ENCODE measurements around the gene TACC3. TPM values are rescaled to one million over a fixed set of nuclear protein-coding genes. Genes with fewer than 3 reads are reported as not detected.

Gene TACC3
- total RNA-seq, 6 experiments from 2014 or later: 44.2 to 95.3 (median 93.3) TPM

GRCh38 chr4:1745697-1746096 lies 24.4 kb downstream of the TACC3 start:
- H3K4me3 Mint-ChIP-seq: no peak overlapping the region
- H3K36me3 Mint-ChIP-seq (ENCODE audit: low read depth): peaks cover 7% of the 10 kb centered on the region; the same call in 1 of the 2 replicates
- H3K27ac Mint-ChIP-seq: no peak overlapping the region
- peaks cover 2% of the 10 kb centered on the region; the same call in 1 of the 2 replicates for H3K27me3 Mint-ChIP-seq (ENCODE audit: insufficient read depth)
- no peaks in the 10 kb centered on the region for H3K9me3 Mint-ChIP-seq
- no peak for TF ChIP-seq CTCF (IDR thresholded peaks at IDR 0.05)
- DNase-seq: no peak
- no peaks in the 10 kb centered on the region for H3K4me1 Mint-ChIP-seq (ENCODE audit: low read depth)

- Mint-ChIP-seq H3K27me3 (ENCODE audit: insufficient read depth) (peaks cover 2% of the 10 kb centered on the region; the same call in 1 of the 2 replicates), H3K4me1 (ENCODE audit: low read depth) (no peaks in the 10 kb centered on the region), H3K27ac (no peak overlapping the region), H3K36me3 (ENCODE audit: low read depth) (0 out of 2 replicates have a peak, but pooled peaks cover 4% of the 10 kb centered on the region), H3K4me3 (no peak overlapping the region), H3K9me3 (no peaks in the 10 kb centered on the region)
- peak; percentile 95 for TF ChIP-seq CTCF (IDR thresholded peaks at IDR 0.05)
- peak; percentile 65 for DNase-seq
Measured at GRCh38 chr4:1746265-1746691, 25.0 kb downstream of the TACC3 start.

- no peak overlapping the region for H3K27ac Mint-ChIP-seq
- no peaks in the 10 kb centered on the region for H3K9me3 Mint-ChIP-seq
- no peak for DNase-seq
- no peak for TF ChIP-seq CTCF (IDR thresholded peaks at IDR 0.05)
- no peak overlapping the region for H3K4me3 Mint-ChIP-seq
- H3K27me3 Mint-ChIP-seq (ENCODE audit: insufficient read depth): peaks cover 2% of the 10 kb centered on the region; the same call in 1 of the 2 replicates
- H3K36me3 Mint-ChIP-seq (ENCODE audit: low read depth): 0 out of 2 replicates have a peak, but pooled peaks cover 4% of the 10 kb centered on the region
- no peaks in the 10 kb centered on the region for H3K4me1 Mint-ChIP-seq (ENCODE audit: low read depth)
Measured at GRCh38 chr4:1746919-1747602, 25.7 kb downstream of the TACC3 start.

- Mint-ChIP-seq H3K27ac (no peak overlapping the region), H3K36me3 (ENCODE audit: low read depth) (0 out of 2 replicates have a peak, but pooled peaks cover 4% of the 10 kb centered on the region), H3K4me3 (no peak overlapping the region), H3K9me3 (no peaks in the 10 kb centered on the region), H3K27me3 (ENCODE audit: insufficient read depth) (peaks cover 2% of the 10 kb centered on the region; the same call in 1 of the 2 replicates), H3K4me1 (ENCODE audit: low read depth) (no peaks in the 10 kb centered on the region)
- no peak for DNase-seq
- no peak for TF ChIP-seq CTCF (IDR thresholded peaks at IDR 0.05)
Measured at GRCh38 chr4:1747603-1747967, 26.3 kb downstream of the TACC3 start.

GRCh38 chr4:1748465-1748995 lies 27.2 kb downstream of the TACC3 start:
- peak; percentile 96 for TF ChIP-seq CTCF (IDR thresholded peaks at IDR 0.05)
- H3K4me3 Mint-ChIP-seq: no peak overlapping the region
- peaks cover 2% of the 10 kb centered on the region; the same call in 1 of the 2 replicates for H3K27me3 Mint-ChIP-seq (ENCODE audit: insufficient read depth)
- no peak overlapping the region for H3K27ac Mint-ChIP-seq
- H3K4me1 Mint-ChIP-seq (ENCODE audit: low read depth): no peaks in the 10 kb centered on the region
- H3K9me3 Mint-ChIP-seq: no peaks in the 10 kb centered on the region
- DNase-seq: peak; percentile 66
- 0 out of 2 replicates have a peak, but pooled peaks cover 2% of the 10 kb centered on the region for H3K36me3 Mint-ChIP-seq (ENCODE audit: low read depth)
